ENCODE results near the gene COL4A2.

COL4A2 gene

DNA sequence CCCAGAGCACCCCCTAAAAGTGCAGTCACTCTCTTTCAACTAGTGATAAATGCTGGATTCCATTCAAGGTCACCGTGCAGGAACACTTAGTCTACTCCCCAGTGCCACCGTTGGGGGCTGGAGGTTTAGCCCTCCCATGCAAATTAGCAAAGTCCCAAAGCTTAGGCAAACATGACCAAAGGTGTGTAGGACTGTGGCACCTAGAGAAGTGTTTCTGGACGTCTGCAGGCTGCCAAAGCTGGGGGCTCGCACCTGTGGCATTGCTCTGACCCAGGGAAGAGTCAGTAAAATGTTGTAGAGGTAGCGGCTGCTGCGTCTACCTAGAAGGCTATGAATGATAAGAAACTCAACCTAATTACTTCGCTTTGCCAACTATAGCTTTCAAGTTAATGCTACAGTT is 14.0 kb upstream of the COL4A2 start:
- no peak overlapping the region for H3K27ac Mint-ChIP-seq
- no peaks in the 10 kb centered on the region for H3K36me3 Mint-ChIP-seq
- CTCF ChIA-PET: no interaction called here
- DNase-seq: no peak
- H3K4me3 Mint-ChIP-seq: no peak overlapping the region
- peaks cover 14% of the 10 kb centered on the region for H3K27me3 Mint-ChIP-seq
- no peaks in the 10 kb centered on the region for H3K9me3 Mint-ChIP-seq
- no peaks in the 10 kb centered on the region for H3K4me1 Mint-ChIP-seq

GRCh38 chr13:110293649-110294048 is 13.4 kb upstream of the COL4A2 start:
- Mint-ChIP-seq H3K27ac (no peak overlapping the region), H3K27me3 (peaks cover 18% of the 10 kb centered on the region), H3K36me3 (no peaks in the 10 kb centered on the region), H3K4me1 (peaks cover 5% of the 10 kb centered on the region), H3K4me3 (no peak overlapping the region), H3K9me3 (no peaks in the 10 kb centered on the region)
- DNase-seq: no peak
- CTCF ChIA-PET: no interaction called here

DNA sequence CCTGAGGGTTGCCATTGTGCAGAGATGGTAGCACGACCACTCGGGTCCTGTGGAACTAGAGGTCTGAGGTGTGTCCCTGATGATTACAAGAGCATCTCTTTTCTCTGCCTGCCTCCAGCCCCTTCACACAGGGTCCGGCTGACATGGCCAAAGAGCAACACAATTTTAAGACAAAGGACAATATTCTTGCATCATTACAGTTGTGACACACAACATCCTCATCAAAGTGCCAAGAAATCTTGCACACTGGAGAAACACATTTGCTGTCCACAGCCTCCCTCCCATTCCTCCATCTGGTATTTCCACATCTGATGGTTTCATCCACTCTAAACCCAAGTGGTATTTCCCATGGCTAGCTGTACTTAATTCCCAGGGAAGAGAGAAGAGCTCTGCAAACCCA is 12.9 kb upstream of the COL4A2 start:
- H3K4me1 Mint-ChIP-seq: peaks cover 7% of the 10 kb centered on the region
- H3K36me3 Mint-ChIP-seq: no peaks in the 10 kb centered on the region
- DNase-seq: no peak
- no peak overlapping the region for H3K27ac Mint-ChIP-seq
- CTCF ChIA-PET: no interaction called here
- H3K4me3 Mint-ChIP-seq: no peak overlapping the region
- peaks cover 23% of the 10 kb centered on the region for H3K27me3 Mint-ChIP-seq
- H3K9me3 Mint-ChIP-seq: no peaks in the 10 kb centered on the region

GRCh38 chr13:110294622-110295021 is 12.5 kb upstream of the COL4A2 start:
- CTCF ChIA-PET: no interaction called here
- peaks cover 7% of the 10 kb centered on the region for H3K4me1 Mint-ChIP-seq
- no peaks in the 10 kb centered on the region for H3K36me3 Mint-ChIP-seq
- peaks cover 28% of the 10 kb centered on the region for H3K27me3 Mint-ChIP-seq
- DNase-seq: no peak
- H3K9me3 Mint-ChIP-seq: no peaks in the 10 kb centered on the region
- H3K27ac Mint-ChIP-seq: no peak overlapping the region
- no peak overlapping the region for H3K4me3 Mint-ChIP-seq

GRCh38 chr13:110297011-110297410 is 10.1 kb upstream of the COL4A2 start:
- H3K27ac Mint-ChIP-seq: no peak overlapping the region
- no peak for DNase-seq
- CTCF ChIA-PET: no interaction called here
- no peaks in the 10 kb centered on the region for H3K36me3 Mint-ChIP-seq
- no peak overlapping the region for H3K4me3 Mint-ChIP-seq
- peaks cover 7% of the 10 kb centered on the region for H3K4me1 Mint-ChIP-seq
- H3K9me3 Mint-ChIP-seq: no peaks in the 10 kb centered on the region
- peaks cover 39% of the 10 kb centered on the region for H3K27me3 Mint-ChIP-seq

GRCh38 chr13:110297766-110298504 is 9.1 kb upstream of the COL4A2 start:
- DNase-seq: no peak
- CTCF ChIA-PET: interaction anchor here (2.1 kb wide), 1 partner anchor 11 kb away, joined by 6 read pairs; no protein-coding TSS in a partner anchor
- no peaks in the 10 kb centered on the region for H3K9me3 Mint-ChIP-seq
- no peak overlapping the region for H3K4me3 Mint-ChIP-seq
- H3K36me3 Mint-ChIP-seq: no peaks in the 10 kb centered on the region
- H3K27ac Mint-ChIP-seq: no peak overlapping the region
- H3K27me3 Mint-ChIP-seq: peaks cover 44% of the 10 kb centered on the region
- H3K4me1 Mint-ChIP-seq: peaks cover 7% of the 10 kb centered on the region

DNA sequence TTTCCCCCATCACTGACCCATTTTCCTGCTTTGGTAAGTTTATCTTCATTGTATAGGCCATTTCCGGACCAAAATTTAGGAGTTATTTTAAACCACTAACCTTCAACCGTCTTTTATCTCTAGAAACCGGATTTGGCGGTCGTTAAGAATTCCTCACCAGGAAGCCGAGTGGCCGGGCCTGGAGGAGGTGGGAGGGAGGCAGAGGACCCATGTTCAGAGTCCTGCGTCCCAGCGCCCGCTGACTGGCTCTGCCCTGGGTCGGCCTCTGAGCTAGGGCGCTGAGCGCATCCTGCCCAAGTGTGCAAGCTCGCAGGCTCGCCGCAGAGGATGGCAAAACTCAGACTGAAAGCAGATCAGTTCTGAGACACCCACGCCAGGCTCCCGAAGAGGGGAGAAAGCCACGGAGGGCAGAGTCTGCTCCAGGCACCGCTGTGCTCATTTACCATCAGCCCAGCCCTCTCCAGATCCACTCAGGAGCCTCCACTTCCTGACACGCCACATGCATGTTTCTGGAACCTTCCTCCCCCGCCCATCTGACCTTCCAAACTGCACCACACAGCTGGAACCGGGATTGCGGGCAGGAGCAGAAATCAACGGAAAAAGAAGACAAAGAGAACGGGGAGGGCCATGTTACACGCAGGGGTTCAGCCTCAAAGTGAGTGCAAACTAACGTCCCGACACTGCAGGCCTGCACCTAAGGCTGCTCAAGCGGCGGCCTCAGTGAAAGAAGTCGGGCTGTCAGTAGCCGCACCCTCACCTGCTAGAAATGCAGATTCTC is 8.4 kb upstream of the COL4A2 start:
- CTCF ChIA-PET: interaction anchor here (2.1 kb wide), 1 partner anchor 10 kb away, joined by 6 read pairs; no protein-coding TSS in a partner anchor
- DNase-seq: peak; percentile 26
- Mint-ChIP-seq H3K27me3 (peaks cover 51% of the 10 kb centered on the region), H3K4me3 (no peak overlapping the region), H3K36me3 (no peaks in the 10 kb centered on the region), H3K27ac (no peak overlapping the region), H3K9me3 (no peaks in the 10 kb centered on the region), H3K4me1 (peaks cover 7% of the 10 kb centered on the region)

DNA sequence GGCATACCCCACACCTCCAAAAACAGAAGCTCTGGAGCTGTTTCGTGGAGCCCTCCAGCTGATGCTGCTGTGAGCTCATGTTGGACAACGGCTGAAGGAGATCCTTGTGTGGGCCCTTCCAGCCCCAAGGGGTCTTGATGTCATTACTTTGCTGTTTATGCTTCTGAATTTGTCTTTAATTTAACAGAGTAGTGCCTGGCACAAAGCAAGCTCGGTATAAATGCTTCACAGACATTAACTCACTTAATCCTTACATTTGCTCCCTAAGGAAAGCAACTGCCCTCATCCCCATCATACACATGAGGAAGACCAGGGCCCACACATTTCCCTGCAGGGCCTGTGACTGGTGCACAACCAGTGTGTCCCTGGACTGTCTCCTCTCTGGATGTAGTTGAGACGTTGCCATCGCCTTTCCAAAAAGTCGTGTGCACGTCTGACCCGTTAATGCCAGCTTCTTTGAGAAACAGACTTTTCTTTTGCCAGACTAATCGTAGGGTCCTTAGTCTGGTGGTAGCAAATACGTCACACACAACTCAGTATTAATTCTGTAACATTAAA is 7.7 kb upstream of the COL4A2 start:
- Mint-ChIP-seq H3K4me3 (no peak overlapping the region), H3K27ac (no peak overlapping the region), H3K4me1 (peaks cover 7% of the 10 kb centered on the region), H3K27me3 (peaks cover 58% of the 10 kb centered on the region), H3K36me3 (no peaks in the 10 kb centered on the region), H3K9me3 (no peaks in the 10 kb centered on the region)
- DNase-seq: no peak
- CTCF ChIA-PET: interaction anchor here (2.1 kb wide), 1 partner anchor 9 kb away, joined by 6 read pairs; no protein-coding TSS in a partner anchor

GRCh38 chr13:110300090-110300815 is 6.8 kb upstream of the COL4A2 start:
- Mint-ChIP-seq H3K4me3 (no peak overlapping the region), H3K4me1 (peaks cover 7% of the 10 kb centered on the region), H3K9me3 (no peaks in the 10 kb centered on the region), H3K27me3 (peaks cover 62% of the 10 kb centered on the region), H3K27ac (no peak overlapping the region), H3K36me3 (no peaks in the 10 kb centered on the region)
- CTCF ChIA-PET: interaction anchor here (2.1 kb wide), 1 partner anchor 8 kb away, joined by 6 read pairs; no protein-coding TSS in a partner anchor
- no peak for DNase-seq

- no peak for DNase-seq
- H3K27me3 Mint-ChIP-seq: peaks cover 63% of the 10 kb centered on the region
- H3K27ac Mint-ChIP-seq: no peak overlapping the region
- no peaks in the 10 kb centered on the region for H3K36me3 Mint-ChIP-seq
- CTCF ChIA-PET: no interaction called here
- H3K4me1 Mint-ChIP-seq: peaks cover 7% of the 10 kb centered on the region
- no peak overlapping the region for H3K4me3 Mint-ChIP-seq
- no peaks in the 10 kb centered on the region for H3K9me3 Mint-ChIP-seq
Observed at GRCh38 chr13:110301083-110301482, 6.0 kb upstream of the COL4A2 start.

DNA sequence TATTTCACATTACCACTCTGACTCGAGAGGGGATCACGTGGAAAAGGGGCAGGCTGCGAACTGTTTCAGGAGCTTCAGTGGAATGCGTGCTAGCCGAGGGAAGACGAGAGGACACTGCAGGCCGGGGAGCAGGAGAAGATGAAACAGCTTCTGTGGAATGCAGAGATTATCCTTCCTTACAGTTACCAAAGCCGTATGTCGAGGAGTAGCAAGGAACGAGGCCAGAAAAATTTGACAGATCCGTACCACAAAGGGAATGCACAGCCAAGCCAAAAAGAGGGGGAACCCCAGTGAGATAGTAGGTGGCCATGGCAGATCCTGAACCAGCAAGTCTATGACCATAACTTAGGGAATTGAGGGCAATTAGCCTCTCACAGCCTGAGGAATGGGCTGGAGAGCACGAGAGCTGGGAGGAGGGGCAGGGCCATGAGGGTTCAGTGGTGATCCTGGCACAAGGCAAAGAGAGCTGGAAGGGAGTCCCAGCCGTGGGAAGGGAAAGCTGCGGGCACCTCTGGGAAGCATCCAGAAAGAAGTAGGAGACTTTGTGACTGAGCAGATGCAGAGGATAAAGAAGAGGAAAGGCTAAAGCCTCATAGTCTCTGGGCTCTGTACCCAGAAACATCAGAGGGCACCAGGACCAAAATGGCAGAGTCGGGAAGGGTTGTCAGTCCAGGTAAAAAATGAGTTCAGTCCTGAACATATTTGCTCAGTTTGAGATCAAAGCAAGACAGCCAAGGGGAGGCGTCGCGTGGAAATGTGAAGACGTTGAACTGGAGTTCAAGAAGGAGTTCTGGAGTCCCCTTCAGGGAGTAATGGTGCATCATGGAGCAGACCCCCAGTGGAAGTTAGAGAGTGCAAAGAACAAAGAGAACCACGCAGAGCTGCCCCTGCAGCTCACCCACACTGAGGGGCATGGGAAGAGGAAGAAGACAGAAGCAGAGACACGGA is 5.2 kb upstream of the COL4A2 start:
- Mint-ChIP-seq H3K4me3 (no peak overlapping the region), H3K27me3 (peaks cover 71% of the 10 kb centered on the region), H3K27ac (no peak overlapping the region), H3K4me1 (peaks cover 7% of the 10 kb centered on the region), H3K36me3 (no peaks in the 10 kb centered on the region), H3K9me3 (no peaks in the 10 kb centered on the region)
- CTCF ChIA-PET: no interaction called here
- no peak for DNase-seq

- no peak overlapping the region for H3K27ac Mint-ChIP-seq
- CTCF ChIA-PET: no interaction called here
- H3K4me3 Mint-ChIP-seq: no peak overlapping the region
- DNase-seq: no peak
- H3K36me3 Mint-ChIP-seq: no peaks in the 10 kb centered on the region
- H3K4me1 Mint-ChIP-seq: peaks cover 7% of the 10 kb centered on the region
- no peaks in the 10 kb centered on the region for H3K9me3 Mint-ChIP-seq
- H3K27me3 Mint-ChIP-seq: peaks cover 78% of the 10 kb centered on the region
Observed at GRCh38 chr13:110302997-110303396, 4.1 kb upstream of the COL4A2 start.

DNA sequence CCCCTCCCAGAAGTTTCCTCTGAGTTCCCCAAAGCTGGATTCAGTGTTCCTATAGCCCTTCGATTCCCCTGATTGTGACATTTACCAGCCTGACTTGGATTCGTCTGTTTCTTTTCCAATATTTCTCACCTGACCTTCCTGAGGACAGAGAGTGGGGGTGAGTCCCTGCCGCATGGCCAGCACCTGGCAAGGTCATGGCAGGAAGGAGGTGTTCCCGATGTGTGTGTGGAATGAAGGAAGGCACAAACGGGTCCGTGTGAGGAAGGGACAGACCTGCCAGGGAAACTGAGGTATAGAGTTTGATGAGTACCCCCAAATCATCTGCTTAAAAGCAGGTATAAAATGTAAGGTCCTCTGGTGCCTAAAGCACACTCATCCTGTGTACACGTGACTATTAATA is 3.4 kb upstream of the COL4A2 start:
- Mint-ChIP-seq H3K27ac (no peak overlapping the region), H3K27me3 (peaks cover 80% of the 10 kb centered on the region), H3K4me1 (peaks cover 7% of the 10 kb centered on the region), H3K4me3 (no peak overlapping the region), H3K36me3 (no peaks in the 10 kb centered on the region), H3K9me3 (no peaks in the 10 kb centered on the region)
- CTCF ChIA-PET: no interaction called here
- DNase-seq: no peak
